Measurements from ENCODE around the gene GJA10.
"Not testable (repeated sequence)": the region's sequence is repeated elsewhere in the genome, so short reads cannot be mapped to it uniquely, and the experiment has no call there.

The GJA10 gene

DNA sequence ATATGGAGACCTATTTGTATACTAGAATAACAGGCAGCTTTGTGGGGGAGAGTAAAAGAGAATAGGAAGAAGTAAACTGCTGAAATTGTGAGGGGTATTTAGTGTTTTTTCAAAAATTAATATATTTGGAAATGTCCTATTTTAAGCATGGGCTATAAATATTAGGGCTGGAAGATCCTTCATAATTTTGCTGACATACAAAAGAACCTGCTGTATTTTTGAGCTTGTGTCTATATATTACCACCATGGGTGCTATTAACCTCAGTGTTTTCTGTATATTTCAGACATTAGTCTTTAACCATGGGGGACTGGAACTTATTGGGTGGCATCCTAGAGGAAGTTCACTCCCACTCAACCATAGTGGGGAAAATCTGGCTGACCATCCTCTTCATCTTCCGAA lies at the start of gene GJA10:
Gene GJA10 (plus strand): TSS at position 301 of the 400 bp plus-strand sequence. CDS start 0 bp downstream, at position 301.
- no peak for DNase-seq (ENCODE audit: low spot score)

DNA sequence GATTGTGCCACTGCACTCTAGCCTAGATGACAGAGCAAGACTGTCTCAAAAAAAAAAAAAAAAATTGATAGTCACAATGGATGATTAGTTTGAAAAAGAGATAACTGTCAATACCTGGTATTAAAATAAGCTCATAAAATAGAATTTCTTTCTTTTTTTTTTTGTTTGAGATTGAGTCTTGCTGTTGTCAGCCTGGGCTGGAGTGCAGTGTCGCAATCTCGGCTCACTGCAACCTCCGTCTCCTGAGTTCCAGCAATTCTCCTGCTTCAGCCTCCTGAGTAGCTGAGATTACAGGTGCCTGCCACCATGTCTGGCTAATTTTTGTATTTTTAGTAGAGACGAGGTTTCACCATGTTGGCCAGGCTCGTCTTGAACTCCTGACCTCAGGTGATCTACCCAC lies 46.8 kb upstream of the GJA10 start:
- DNase-seq (ENCODE audit: low spot score) = not testable (repeated sequence)

DNA sequence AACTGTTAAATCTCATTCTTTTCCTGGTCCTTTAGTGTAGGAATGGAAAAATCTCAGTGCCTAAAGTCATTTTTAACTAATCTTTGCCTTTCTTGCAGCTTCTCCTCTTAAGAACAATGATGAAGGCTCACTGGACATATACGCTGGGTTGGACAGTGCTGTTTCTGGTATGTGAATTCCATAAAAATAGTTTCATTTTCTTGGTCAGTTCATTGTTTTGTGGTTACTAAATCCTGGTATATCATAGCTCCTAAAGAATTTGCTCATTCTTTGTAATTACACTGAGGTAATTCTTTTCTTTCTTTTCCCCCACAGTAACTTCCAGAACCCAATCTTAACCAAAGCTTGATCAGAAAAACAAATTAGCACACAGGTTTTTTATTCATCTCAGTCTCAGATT lies 41.2 kb upstream of the GJA10 start:
- no peak for DNase-seq (ENCODE audit: low spot score)

DNA sequence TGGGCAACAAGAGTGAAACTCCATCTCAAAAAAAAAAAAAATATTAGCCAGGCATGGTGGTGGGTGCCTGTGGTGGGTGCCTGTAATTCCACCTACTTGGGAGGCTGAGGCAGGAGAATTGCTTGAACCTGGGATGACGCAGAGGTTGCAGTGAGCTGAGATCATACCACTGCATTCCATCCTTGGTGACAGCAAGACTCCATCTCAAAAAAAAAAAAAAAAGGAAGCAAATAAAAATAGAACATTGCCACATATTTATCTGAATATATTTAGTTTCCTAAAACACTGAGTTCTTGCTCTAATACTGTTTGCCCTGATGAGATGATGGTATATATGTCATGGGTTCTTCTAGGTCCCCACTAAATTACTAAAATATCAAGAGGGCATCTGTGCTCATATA lies 36.2 kb upstream of the GJA10 start:
- DNase-seq (ENCODE audit: low spot score) = no peak

DNA sequence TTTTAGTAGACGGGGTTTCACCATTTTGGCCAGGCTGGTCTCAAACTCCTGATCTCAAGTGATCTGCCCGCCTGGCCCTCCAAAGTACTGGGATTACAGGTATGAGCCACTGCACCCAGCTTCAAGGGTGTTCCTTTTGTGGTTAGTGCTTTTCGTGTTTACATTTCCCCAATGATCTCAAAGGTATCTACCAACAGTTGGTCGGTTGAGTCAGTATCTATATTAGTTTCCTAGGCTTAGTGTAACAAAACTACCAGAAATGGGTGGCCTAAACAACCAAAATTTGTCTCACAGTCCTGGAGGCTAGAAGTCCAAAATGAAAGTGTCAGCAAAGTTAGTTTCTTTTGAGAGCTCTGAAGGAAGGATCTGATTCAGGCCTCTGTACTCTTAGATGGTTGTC lies 34.5 kb upstream of the GJA10 start:
- DNase-seq (ENCODE audit: low spot score) = no peak

DNA sequence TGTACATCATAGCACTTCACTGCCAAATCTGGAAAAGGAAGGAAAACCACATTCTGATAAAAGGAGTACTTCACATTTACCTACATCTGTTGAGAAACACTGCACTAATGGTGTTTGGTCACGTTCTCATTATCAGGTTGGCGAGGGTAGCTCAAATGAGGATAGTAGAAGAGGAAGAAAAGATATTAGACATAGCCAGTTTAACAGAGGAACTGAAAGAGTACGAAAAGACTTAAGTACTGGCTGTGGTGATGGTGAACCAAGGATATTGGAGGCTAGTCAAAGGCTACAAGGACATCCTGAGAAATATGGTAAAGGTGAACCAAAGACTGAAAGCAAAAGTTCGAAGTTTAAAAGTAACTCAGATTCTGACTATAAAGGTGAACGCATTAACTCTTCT lies 32.0 kb upstream of the GJA10 start:
- no peak for DNase-seq (ENCODE audit: low spot score)

DNA sequence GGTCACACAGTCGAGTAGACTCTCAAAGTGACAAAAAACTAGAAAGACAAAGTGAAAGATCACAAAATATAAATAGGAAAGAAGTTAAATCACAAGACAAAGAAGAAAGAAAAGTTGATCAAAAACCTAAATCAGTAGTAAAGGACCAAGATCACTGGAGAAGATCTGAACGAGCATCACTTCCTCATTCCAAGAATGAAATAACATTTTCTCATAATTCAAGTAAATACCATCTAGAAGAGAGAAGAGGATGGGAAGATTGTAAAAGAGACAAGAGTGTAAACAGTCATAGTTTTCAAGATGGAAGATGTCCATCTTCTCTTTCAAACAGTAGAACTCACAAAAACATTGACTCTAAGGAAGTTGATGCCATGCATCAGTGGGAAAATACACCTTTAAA lies 31.6 kb upstream of the GJA10 start:
- no peak for DNase-seq (ENCODE audit: low spot score)

DNA sequence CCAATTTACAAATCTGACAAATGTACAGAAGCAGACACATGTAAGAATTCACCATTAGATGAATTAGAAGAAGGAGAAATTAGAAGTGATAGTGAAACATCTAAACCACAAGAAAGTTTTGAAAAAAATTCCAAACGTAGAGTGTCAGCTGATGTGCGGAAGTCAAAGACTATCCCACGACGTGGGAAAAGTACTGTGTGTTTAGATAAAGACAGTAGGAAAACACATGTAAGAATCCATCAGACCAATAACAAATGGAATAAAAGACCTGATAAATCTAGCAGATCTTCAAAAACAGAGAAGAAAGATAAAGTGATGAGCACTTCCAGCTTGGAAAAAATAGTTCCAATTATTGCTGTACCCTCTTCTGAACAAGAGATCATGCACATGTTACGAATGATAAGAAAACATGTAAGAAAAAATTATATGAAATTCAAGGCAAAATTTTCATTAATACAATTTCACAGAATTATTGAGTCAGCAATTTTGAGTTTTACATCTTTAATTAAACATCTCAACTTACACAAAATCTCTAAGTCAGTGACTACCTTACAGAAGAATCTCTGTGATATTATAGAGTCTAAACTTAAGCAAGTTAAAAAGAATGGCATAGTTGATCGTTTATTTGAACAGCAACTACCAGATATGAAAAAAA lies 28.1 kb upstream of the GJA10 start:
- DNase-seq (ENCODE audit: low spot score) = no peak

DNA sequence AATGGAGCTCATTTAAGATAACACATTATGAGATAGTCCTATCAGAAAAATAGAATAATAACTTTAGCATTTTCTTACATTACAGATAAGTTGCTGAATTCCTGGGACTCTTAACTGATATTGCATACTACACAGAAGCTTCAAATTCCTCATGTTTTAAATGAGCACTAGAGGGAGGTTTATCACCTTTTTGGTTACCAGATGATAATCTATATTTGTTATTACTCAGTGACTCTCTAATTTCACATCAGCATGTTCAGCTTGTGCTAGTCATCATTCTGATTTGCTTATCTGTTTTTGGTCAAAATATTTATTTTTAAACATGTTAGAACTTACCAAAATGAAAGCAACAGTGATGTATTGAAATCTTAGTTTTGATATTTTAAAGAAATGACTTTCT lies 20.5 kb upstream of the GJA10 start:
- DNase-seq (ENCODE audit: low spot score) = no peak

DNA sequence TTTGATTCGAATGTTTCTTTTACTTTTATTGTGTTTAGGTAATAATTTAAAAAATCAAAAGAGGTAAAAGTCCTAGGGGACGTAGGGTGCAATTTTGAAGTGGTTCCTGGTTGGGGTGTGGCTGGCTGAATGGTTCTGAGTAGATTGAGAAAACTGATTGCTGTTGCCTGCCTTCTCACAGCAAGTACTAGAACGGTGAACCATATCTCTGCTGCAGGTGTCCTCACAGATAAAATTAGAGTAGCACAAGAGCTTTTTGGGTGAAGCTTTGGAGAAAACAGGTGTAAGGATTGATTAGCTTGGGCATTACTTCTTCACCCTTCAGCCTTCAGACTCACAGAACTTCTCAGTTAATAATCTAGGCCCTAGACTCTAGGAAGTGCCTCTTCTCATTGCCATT lies 19.8 kb upstream of the GJA10 start:
- DNase-seq (ENCODE audit: low spot score) = no peak

DNA sequence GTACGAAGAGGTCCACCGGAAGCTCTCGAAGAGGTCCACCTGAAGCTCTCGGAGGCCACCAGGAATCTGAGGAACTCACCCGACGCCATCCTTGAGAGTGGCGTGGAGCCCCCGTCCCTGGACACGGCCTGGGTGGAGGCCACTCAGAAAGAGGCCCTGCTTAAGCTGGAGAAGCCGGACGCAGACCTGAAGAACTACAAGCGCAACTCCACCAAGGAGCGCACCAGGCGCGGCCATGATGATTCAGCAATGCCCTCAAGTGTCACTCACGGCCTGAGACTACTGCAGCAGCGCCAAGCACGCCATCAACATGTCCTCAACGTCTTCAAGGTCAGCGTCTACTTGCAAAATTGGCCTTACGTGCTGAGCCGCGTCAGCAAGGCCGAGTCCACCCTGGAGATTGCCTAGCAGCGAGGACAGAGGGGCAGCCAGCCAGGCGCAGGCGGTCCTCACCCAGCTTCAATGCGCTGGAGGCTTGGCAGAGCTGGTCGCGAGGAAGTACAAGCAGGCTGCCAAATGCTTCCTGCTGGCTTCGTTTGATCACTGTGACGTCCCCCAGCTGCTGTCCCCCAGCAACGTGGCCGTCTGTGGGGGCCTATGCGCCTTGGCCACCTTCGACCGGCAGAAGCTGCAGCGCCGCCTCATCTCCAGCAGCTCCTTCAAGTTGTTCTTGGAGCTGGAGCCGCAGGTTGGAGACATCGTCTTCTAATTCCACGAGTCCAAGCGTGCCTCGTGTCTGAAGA lies 7.7 kb upstream of the GJA10 start:
- DNase-seq (ENCODE audit: low spot score) = no peak

DNA sequence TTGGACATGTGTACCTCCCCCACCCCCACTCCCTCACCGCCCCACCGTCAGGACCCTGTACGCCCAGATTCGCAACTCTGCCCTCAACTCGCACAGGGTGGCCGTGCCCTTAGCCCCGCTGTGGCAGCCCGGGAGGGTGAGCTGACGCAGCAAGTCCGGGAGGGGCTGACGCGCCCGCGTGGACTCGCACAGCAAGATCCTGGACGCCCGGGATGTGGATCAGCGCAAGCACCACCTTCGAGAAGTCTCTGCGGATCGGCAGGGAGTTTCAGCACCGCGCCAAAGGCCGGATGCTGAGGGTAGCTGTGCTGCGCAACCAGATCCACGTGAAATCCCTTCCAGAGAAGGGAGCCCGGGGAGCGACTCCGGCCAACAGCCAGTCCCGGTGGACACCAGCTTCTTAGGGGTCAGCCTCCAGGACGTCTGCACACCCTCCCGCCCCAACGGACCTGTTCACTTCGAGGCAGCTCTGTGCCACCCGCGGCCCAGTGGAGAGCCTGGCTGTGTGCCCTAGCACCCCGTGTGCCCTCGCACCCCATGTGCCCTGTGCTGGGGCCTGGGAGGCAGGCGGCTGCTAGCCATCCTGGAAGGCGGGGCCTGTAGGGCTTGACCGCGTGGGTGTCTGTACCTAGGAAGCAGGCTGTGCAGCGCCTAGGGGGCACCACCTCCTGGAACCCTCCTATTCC lies 6.7 kb upstream of the GJA10 start:
- DNase-seq (ENCODE audit: low spot score) = no peak

DNA sequence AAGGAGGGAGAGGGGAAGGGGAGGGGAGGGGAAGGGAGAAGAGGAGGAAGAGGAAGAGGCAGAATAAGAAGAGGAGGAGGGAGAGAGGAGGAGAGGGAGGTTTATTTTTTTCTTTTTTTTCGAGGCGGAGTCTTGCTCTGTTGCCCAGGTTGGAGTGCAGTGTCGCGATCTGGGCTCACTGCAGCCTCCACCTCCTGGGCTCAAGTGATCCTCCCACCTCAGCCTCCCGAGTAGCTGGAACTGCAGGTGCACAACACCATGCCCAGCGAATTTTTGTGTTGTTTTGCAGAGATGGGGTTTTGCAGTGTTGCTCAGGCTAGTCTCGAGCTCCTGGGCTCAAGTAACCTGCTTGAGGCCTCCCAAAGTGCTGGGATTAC lies 6.1 kb upstream of the GJA10 start:
- no peak for DNase-seq (ENCODE audit: low spot score)

DNA sequence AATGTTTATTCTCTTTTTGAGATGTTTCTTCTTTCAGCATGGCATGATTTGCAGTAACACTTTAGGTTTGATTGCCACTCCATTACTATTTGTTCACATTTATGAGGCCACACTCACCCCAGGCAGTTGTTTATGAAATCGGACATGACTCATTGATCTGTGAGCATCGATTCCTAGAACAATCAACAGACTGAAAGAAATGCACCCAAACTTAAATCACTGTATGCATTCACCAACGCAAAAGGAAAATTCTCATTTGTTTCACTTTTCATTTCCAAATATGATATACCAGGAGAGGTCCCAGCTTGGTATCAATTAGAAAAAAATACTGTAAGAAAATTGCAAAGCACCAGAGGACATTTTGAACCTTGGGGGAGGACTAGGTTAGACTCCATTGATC lies 5.4 kb upstream of the GJA10 start:
- DNase-seq (ENCODE audit: low spot score) = no peak

DNA sequence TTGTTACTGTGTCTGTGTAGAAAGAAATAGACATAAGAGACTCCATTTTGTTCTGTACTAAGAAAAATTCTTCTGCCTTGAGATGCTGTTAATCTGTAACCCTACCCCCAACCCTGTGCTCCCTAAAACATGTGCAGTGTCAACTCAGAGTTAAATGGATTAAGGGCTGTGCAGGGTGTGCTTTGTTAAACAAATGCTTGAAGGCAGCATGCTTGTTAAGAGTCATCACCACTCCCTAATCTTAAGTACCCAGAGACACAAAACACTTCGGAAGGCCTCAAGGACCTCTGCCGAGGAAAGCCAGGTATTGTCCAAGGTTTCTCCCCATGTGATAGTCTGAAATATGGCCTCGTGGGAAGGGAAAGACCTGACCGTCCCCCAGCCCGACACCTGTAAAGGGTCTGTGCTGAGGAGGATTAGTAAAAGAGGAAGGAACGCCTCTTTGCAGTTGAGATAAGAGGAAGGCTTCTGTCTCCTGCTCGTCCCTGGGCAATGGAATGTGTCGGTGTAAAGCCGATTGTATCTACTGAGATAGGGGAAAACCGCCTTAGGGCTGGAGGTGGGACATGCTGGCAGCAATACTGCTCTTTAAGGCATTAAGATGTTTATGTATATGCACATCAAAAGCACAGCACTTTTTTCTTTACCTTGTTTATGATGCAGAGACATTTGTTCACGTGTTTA lies 3.3 kb upstream of the GJA10 start:
- DNase-seq (ENCODE audit: low spot score) = not testable (repeated sequence)

DNA sequence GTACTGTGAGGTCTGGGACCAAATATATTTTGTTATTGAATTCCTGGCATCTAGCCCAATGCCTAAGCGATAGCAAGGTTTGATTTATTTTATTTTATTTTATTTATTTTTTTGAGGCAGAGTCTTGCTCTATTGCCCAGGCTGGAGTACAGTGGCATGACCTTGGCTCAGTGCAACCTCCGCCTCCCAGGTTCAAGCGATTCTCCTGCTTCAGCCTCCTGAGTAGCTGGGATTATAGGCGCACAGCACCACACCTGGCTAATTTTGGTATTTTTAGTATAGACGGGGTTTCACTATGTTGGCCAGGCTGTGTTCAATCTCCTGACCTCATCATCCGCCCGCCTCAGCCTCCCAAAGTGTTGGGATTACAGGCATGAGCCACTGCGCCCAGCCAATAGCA lies 1.7 kb upstream of the GJA10 start:
- not testable (repeated sequence) for DNase-seq (ENCODE audit: low spot score)

DNA sequence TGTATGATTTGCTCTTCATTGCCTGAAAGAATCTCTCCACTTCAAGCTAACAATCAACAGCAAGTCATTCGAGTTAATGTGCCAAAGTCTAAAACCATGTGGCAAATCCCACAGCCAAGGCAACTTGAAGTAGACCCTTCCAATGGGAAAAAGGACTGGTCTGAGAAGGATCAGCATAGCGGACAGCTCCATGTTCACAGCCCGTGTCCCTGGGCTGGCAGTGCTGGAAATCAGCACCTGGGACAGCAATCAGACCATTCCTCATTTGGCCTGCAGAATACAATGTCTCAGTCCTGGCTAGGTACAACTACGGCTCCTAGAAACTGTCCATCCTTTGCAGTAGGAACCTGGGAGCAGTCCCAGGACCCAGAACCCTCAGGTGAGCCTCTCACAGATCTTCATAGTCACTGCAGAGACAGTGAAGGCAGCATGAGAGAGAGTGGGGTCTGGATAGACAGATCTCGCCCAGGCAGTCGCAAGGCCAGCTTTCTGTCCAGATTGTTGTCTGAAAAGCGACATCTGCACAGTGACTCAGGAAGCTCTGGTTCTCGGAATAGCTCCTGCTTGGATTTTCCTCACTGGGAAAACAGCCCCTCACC lies 1.1 kb downstream of the GJA10 start:
- no peak for DNase-seq (ENCODE audit: low spot score)

DNA sequence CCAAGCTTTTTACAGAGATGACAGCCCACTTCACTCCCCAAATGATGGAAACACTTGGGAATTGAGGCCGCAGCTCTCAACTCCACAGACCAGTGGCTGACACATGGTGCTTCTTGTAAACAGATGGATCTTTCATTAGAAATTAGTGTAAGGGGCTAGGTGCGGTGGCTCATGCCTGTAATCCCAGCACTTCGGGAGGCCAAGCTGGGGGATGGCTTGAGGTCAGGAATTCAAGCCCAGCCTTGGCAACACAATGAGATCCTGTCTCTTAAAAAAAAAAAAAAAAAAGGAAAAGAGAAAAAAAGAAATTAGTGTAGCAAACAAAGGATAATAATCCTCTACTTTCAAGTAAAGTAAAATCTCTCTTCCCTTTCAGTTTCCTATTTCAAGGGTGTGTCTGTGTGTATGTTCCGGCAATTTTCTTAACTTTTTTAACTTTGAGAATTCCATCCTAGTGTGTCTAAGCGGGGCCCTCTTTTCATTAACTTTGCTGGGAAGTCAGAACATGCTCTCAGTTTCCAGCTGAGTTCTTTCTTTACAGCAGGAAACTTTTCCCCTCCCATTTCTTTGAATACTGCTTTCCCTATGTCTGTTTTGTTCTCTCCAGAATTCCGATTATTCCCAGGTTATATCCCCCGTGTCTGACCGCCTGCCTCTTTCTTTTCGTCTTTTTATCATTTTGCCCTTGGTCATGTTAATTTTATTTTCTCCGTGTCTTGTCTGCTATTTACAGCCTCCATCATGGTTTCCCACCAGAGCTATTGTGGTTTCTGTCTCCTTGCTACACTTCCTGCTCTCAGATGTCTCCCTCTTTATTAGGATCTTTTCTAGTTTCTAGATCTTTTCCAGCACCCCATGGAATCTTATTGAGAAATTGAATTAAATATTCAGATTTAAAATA lies 16.0 kb downstream of the GJA10 start:
- DNase-seq (ENCODE audit: low spot score) = not testable (repeated sequence)

DNA sequence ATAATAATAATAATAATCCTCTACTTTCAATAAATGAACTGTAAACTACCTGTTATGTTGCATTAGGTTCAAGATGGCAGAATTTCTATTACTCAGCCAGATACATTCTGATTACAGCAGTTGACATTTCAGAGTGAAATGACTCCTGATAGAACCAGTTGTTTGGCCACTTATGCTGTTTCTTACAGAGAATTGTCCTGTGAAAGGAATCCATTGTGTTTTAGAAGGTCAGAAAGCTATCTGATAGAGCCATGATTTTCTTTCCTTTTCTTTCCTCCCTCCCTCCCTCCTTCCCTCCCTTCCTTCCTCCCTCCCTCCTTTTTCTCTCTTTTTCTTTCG lies 16.6 kb downstream of the GJA10 start:
- DNase-seq (ENCODE audit: low spot score) = no peak

DNA sequence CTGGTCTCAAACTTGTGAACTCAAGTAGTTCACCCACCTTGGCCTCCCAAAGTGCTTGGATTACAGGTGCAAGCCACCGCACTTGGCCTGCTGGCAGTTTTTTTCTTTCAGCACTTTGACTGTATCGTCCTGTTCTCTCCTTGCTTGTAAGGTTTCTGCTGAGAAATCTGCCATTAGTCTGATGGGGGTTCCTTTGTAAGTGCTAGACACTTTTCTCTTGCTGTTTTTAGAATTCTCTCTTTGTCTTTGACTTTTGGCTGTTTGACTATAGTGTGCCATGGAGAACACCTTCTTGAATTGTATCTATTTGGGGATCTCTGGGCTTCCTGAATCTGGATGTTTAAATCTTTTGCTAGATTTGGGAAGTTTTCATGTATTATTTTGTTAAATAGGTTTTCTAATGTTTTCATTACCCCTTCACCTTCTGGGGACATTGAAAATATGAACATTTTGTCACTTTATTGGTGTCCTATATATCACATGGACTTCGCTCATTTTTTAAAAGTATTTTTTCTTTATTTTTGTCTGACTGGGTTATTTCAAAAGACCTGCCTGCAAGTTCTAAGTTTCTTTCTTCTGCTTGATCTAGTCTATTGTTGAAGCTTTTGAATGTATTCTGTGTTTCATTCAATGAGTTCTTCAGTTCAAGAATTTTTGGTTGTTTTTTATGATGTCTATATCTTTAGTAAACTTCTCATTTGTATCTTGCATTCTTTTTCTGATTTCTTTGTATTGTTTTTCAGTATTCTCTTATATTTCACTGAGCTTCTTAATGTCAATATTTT lies 22.1 kb downstream of the GJA10 start:
- DNase-seq (ENCODE audit: low spot score) = no peak

DNA sequence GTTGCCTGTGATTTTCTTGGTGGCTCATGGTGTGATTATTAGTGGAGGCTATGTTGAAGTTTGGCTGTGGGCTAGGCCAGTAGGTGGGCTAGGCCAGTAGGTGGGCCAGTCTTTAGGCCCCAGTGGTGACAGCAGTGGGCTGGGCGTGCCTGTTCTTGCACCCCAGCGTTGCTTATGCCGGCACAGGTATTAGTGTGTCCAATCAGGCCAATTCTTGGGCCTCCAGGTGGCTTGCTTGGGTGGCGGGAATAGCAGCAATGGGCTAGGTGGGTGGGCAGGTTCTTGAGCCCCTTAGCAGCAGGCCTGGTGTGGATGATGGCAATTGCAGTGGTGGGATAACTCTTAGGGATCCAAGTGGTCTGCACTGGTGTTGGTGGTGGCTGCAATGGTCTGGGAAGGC lies 22.9 kb downstream of the GJA10 start:
- no peak for DNase-seq (ENCODE audit: low spot score)
